Neural cell (in vitro differentiated cells): ENCODE measurements around the gene SRP14.

Experiments
- CTCF ChIP-seq: fragments of 450-650 bp; IDR thresholded peaks from 2 replicates; pipeline ENCODE4 v1.5.1; 2014; ENCODE audit warnings: antibody characterized with exemption, mild to moderate bottlenecking, moderate library complexity; ENCODE audit not compliant: poor library complexity, severe bottlenecking
- EP300 ChIP-seq: fragments of 450-650 bp; conservative IDR thresholded peaks from 2 replicates; pipeline ENCODE4 v1.6.1; 2014; ENCODE audit warnings: antibody characterized with exemption, mild to moderate bottlenecking, moderate library complexity; ENCODE audit not compliant: poor library complexity, severe bottlenecking
- EZH2 ChIP-seq: fragments of 200-600, 300-800 bp; shearing (Covaris generic), sonication (generic); IDR thresholded peaks from 2 replicates; pipeline ENCODE4 v1.6.1; 2014; ENCODE audit warnings: antibody characterized with exemption, low read length, borderline replicate concordance, mild to moderate bottlenecking; ENCODE audit not compliant: insufficient read depth, poor library complexity, severe bottlenecking
- TAF1 ChIP-seq: IDR thresholded peaks from 2 replicates; pipeline ENCODE4 v1.6.1; 2012; ENCODE audit warnings: low read depth

- TF ChIP-seq EP300 (no peak), CTCF (no peak), EZH2 (no peak), TAF1 (no peak)
These were observed 29.1 kb upstream of the SRP14 start for GRCh38 chr15:40067921-40068624.
